Liver (tissue), 9 donors: Measurements from ENCODE around the gene RAD23A. TPM values are rescaled to one million over a fixed set of nuclear protein-coding genes. Genes with fewer than 3 reads are reported as not detected.

Source experiments
- DNase-seq: peaks from one replicate; pipeline ENCODE4 v3.0.0-alpha.2; 2017; ENCODE audit warnings: low spot score
- H3K27ac ChIP-seq, 2 donors: one replicate each; pipeline ENCODE4 v1.7.0; 2013; ENCODE audit warnings: inconsistent platforms in 2 of 2, low read length in 2 of 2, control low read depth in 1 of 2, low read depth in 1 of 2, mild to moderate bottlenecking in 1 of 2
- H3K27me3 ChIP-seq, 4 donors: one replicate each; pipeline versions ENCODE4 v1.6.1 to v1.7.0; 2013; ENCODE audit warnings: low read length in 3 of 4, inconsistent platforms in 1 of 4, mild to moderate bottlenecking in 1 of 4, moderate library complexity in 1 of 4; ENCODE audit not compliant: control insufficient read depth in 4 of 4, insufficient read depth in 4 of 4
- H3K36me3 ChIP-seq, 4 donors: one replicate each; pipeline versions ENCODE4 v1.6.1 to v1.7.0; 2013; ENCODE audit warnings: low read length in 3 of 4, mild to moderate bottlenecking in 3 of 4, low read depth in 1 of 4, moderate library complexity in 1 of 4; ENCODE audit not compliant: control insufficient read depth in 4 of 4, insufficient read depth in 3 of 4
- H3K4me1 ChIP-seq, 4 donors: one replicate each; pipeline versions ENCODE4 v1.6.1 to v1.7.0; 2013; ENCODE audit warnings: low read length in 3 of 4, mild to moderate bottlenecking in 3 of 4, moderate library complexity in 1 of 4; ENCODE audit not compliant: control insufficient read depth in 4 of 4, insufficient read depth in 4 of 4
- H3K4me3 ChIP-seq, 3 donors: one replicate each; pipeline versions ENCODE4 v1.6.1 to v1.7.0; 2013; ENCODE audit warnings: low read length in 3 of 3, control low read depth in 1 of 3, low read depth in 1 of 3, mild to moderate bottlenecking in 1 of 3
- H3K9ac ChIP-seq, 2 donors: one replicate each; pipeline ENCODE4 v1.7.0; 2013; ENCODE audit warnings: low read length in 2 of 2, mild to moderate bottlenecking in 2 of 2, moderate library complexity in 2 of 2, control low read depth in 1 of 2, low read depth in 1 of 2
- H3K9me3 ChIP-seq, 4 donors: one replicate each; pipeline versions ENCODE4 v1.6.1 to v1.7.0; 2013; ENCODE audit warnings: low read length in 3 of 4; ENCODE audit not compliant: control insufficient read depth in 4 of 4
- EGR1 ChIP-seq, 2 donors: IDR thresholded peaks; 2 replicates each; pipeline ENCODE4 v1.6.1; 2016 to 2018; ENCODE audit warnings: antibody characterized with exemption in 2 of 2, low read depth in 2 of 2
- FOXA1 ChIP-seq: IDR thresholded peaks from 2 replicates; pipeline ENCODE4 v1.6.1; 2016; ENCODE audit warnings: antibody characterized with exemption
- JUND ChIP-seq, 2 donors: IDR thresholded peaks; 2 replicates each; pipeline ENCODE4 v1.6.1; 2016; ENCODE audit warnings: antibody characterized with exemption in 2 of 2
- NR2F2 ChIP-seq: IDR thresholded peaks from 2 replicates; pipeline ENCODE4 v1.6.1; 2016; ENCODE audit warnings: antibody characterized with exemption
- RAD21 ChIP-seq, 2 donors: IDR thresholded peaks; 2 replicates each; pipeline ENCODE4 v1.6.1; 2016; ENCODE audit warnings: antibody characterized with exemption in 2 of 2, mild to moderate bottlenecking in 2 of 2
- RXRA ChIP-seq, 2 donors: IDR thresholded peaks; 2 replicates each; pipeline ENCODE4 v1.6.1; 2017 to 2018; ENCODE audit warnings: antibody characterized with exemption in 2 of 2, mild to moderate bottlenecking in 1 of 2
- SP1 ChIP-seq: IDR thresholded peaks from 2 replicates; pipeline ENCODE4 v1.6.1; 2018; ENCODE audit warnings: antibody characterized with exemption, mild to moderate bottlenecking
- TAF1 ChIP-seq: conservative IDR thresholded peaks from 2 replicates; pipeline ENCODE4 v1.6.1; 2016; ENCODE audit warnings: antibody characterized with exemption, mild to moderate bottlenecking
- WGBS: extraction: QIAGEN DNeasy Blood & Tissue Kit; methylation state at CpG from one replicate; pipeline ENCODE4 v1.1.7; 2013; 5-methylcytosine and 5-hydroxymethylcytosine counted together
- polyA plus RNA-seq, 2 donors: library from polyadenylated mRNA; stranded (reverse) in 1 of 2; unstranded in 1 of 2; fragments of 200-250 nt in 1 of 2; fragments of >200 nt in 1 of 2; fragmentation: Nextera tagmentation in 1 of 2; extraction: Ambion mirVana in 1 of 2; gene quantifications; one replicate each; pipeline versions ENCODE4 v1.2.1 to v1.2.3, GENCODE V29; 2013 to 2015
- total RNA-seq, 2 donors: library from RNA; depleted of rRNA; stranded (reverse); fragments of >200 nt; gene quantifications; one replicate each; pipeline ENCODE4 v1.2.3, GENCODE V29; 2014
- TF ChIP-seq, protein P1 (sequence below): IDR thresholded peaks from 2 replicates; pipeline ENCODE4 v1.6.1; 2016; ENCODE audit warnings: antibody characterized with exemption
- donor health status: healthy.
- donor health status: healthy.
- donor health status: healthy.
- donor health status: healthy.
- donor health status: healthy.

RAD23A gene
- total and polyA plus RNA-seq, 4 donors, result 42.9 to 112 (median 66.8) TPM

DNA sequence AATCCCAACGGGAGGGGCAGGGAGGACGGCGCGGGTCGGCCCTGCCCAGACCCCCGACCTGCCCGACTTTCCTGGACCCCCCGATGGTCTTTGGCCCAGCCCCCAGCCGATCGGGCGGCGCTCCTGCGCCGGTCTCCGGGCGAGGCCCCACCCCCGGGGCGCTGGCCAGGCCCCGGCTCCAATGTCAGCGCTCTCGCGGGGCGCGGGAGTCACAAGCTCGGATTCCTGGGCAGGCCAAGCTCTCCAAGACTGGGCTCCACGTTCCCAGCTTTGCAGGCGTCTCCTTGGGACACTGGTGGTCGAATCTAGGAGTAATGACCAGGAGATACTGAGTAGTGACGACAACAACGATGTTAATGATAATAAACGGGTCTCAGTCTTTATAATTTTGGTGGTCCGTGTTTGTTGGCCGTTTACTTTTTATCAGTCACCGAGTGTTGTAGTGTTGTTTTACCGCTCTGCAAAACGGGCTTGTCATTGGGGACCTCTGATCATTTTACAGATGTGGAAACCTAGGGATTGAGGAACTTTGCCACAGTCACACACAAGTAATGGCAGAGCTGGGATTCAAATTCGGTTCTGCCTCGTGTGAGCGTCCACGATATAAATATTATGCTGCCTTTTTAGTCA, 545 bp downstream of the RAD23A start:
- peak; percentile 76 for DNase-seq
- Histone ChIP-seq H3K9me3 (no peaks in the 10 kb centered on the region), H3K4me3 (peak overlapping the region; percentile 67 to 92 (median 77)), H3K9ac (peak overlapping the region; percentile 36 to 91), H3K27me3 (no peaks in the 10 kb centered on the region), H3K27ac (peak overlapping the region; percentile 67 to 85), H3K36me3 (peaks cover 15 to 54% (median 46%) of the 10 kb centered on the region in 4 donors), H3K4me1 (peaks cover 2 to 33% (median 16%) of the 10 kb centered on the region in 4 donors)
- WGBS, result under 1% methylated on average over 40 of the region's 40 CpGs
- TF ChIP-seq RXRA (IDR thresholded peaks at IDR 0.05) (no peak), SP1 (no peak), RAD21 (IDR thresholded peaks at IDR 0.05) (peak in 1 of 2 donors; percentile 4), NR2F2 (no peak), FOXA1 (no peak)
- TF ChIP-seq, protein P1, sequence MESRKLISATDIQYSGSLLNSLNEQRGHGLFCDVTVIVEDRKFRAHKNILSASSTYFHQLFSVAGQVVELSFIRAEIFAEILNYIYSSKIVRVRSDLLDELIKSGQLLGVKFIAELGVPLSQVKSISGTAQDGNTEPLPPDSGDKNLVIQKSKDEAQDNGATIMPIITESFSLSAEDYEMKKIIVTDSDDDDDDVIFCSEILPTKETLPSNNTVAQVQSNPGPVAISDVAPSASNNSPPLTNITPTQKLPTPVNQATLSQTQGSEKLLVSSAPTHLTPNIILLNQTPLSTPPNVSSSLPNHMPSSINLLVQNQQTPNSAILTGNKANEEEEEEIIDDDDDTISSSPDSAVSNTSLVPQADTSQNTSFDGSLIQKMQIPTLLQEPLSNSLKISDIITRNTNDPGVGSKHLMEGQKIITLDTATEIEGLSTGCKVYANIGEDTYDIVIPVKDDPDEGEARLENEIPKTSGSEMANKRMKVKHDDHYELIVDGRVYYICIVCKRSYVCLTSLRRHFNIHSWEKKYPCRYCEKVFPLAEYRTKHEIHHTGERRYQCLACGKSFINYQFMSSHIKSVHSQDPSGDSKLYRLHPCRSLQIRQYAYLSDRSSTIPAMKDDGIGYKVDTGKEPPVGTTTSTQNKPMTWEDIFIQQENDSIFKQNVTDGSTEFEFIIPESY, result peak; percentile 84

DNA sequence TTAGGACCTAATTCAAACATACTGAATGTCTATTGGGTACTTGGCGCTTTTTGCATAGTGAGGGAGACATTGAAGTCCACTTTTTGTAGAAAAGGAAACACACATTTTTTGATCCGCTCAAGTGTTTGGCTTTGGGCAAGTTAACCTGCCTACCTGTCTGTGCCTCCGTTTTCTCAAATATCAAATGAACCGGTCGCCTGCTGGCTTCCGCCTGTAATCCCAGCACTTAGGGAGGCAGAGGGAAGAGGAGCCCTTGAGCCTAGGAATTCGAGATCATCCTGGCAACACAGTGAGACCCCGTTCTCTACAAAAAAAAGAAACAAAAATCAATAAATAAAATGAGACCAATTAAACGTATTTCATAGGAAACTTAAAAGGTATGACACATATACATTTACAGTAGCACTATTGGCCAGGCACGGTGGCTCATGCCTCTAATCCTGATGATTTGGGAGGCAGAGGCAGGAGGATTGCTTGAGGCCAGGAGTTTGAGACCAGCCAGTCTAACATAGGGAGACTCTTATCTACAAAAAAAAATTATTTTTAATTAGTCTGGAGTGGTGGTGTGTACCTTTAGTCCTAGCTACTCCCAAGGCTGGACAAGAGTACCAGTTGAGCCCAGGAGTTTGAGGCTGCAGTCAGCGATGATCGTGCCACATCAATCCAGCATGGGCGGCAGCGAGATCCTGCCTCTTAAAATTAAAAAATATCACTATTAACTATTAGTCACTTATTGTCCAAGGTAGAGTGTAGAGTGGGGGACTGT, 1.3 kb downstream of the RAD23A start:
- Histone ChIP-seq H3K9ac (peak overlapping the region; percentile 36 to 91), H3K27me3 (no peaks in the 10 kb centered on the region), H3K36me3 (peaks cover 12 to 53% (median 42%) of the 10 kb centered on the region in 4 donors), H3K4me3 (peak overlapping the region; percentile 67 to 92 (median 77)), H3K9me3 (no peaks in the 10 kb centered on the region), H3K4me1 (peaks cover 2 to 29% (median 16%) of the 10 kb centered on the region in 4 donors), H3K27ac (peak overlapping the region; percentile 67 to 85)
- 71% methylated on average over 14 of the region's 14 CpGs for WGBS
- TF ChIP-seq RXRA (IDR thresholded peaks at IDR 0.05) (no peak), TAF1 (no peak), EGR1 (IDR thresholded peaks at IDR 0.05; ENCODE audit: low read depth in 2 of 2) (no peak), JUND (IDR thresholded peaks at IDR 0.05) (no peak)
- DNase-seq, result no peak

DNA sequence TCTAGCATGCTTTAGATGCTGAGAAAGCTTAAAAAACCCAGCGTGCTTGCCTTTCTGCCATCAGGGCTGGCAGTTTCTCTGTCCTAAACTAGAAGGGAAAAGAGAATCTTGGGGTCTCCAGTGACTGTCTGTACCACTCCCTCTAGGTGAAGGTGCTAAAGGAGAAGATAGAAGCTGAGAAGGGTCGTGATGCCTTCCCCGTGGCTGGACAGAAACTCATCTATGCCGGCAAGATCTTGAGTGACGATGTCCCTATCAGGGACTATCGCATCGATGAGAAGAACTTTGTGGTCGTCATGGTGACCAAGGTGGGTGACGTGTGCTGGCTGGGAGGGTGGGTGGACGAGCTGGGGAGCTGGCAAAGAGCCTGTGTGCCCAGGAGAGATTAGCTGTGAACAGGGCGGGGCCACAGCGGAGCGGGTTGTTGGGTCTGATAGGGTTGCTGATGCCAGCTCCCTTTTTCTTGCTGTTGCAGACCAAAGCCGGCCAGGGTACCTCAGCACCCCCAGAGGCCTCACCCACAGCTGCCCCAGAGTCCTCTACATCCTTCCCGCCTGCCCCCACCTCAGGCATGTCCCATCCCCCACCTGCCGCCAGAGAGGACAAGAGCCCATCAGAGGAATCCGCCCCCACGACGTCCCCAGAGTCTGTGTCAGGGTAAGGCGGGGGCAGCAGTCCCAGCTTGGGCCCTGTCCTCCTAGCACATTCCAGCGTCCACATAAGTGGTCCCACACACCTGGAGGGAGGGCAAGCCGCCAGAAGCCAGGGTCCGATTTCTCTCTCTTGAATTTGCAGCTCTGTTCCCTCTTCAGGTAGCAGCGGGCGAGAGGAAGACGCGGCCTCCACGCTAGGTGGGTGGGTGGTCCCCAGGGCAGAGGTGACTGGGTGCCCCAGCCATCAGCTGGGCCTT, 2.3 kb downstream of the RAD23A start:
- no peak overlapping the region for H3K4me3 ChIP-seq
- H3K27ac ChIP-seq, result no peak overlapping the region
- no peaks in the 10 kb centered on the region for H3K9me3 ChIP-seq
- DNase-seq, result peak; percentile 88
- H3K27me3 ChIP-seq, result no peaks in the 10 kb centered on the region
- H3K9ac ChIP-seq, result no peak overlapping the region
- WGBS, result 92% methylated on average over 28 of the region's 28 CpGs
- peaks cover 19 to 59% (median 41%) of the 10 kb centered on the region in 4 donors for H3K36me3 ChIP-seq
- TF ChIP-seq SP1 (no peak), RXRA (IDR thresholded peaks at IDR 0.05) (no peak)
- peaks cover 2 to 23% (median 16%) of the 10 kb centered on the region in 4 donors for H3K4me1 ChIP-seq
